GM18951 (cell line): ENCODE data around the gene TMEM18.

ENCODE experiments used
- POLR2A ChIP-seq: IDR thresholded peaks from 4 replicates; pipeline ENCODE4 v1.6.1; 2011; ENCODE audit warnings: mild to moderate bottlenecking; ENCODE audit not compliant: insufficient read length, insufficient read depth; ENCODE audit errors: extremely low read depth
- in situ Hi-C: fragments of 300-500 bp; cut with MboI; formaldehyde crosslinking; loops from one replicate; pipeline ENCODE4 v1.12.0; 2022; ENCODE audit warnings: low sequenced_read_pairs, mixed read lengths, inconsistent platforms; ENCODE audit not compliant: unreplicated experiment

Gene TMEM18

GRCh38 chr2:639703-640102, 37.5 kb downstream of the TMEM18 start:
- no peak for TF ChIP-seq POLR2A
- in situ Hi-C loops, result no loop called here

- no peak for TF ChIP-seq POLR2A
- in situ Hi-C loops, result no loop called here
These were observed 39.4 kb downstream of the TMEM18 start for GRCh38 chr2:637804-638203.

GRCh38 chr2:637406-637776, 39.8 kb downstream of the TMEM18 start:
- no peak for TF ChIP-seq POLR2A
- in situ Hi-C loops, result no loop called here

GRCh38 chr2:636641-637405, 40.4 kb downstream of the TMEM18 start:
- TF ChIP-seq POLR2A, result no peak
- in situ Hi-C loops, result no loop called here

GRCh38 chr2:635687-636621, 41.3 kb downstream of the TMEM18 start:
- in situ Hi-C loops, result no loop called here

GRCh38 chr2:634636-635388, 42.4 kb downstream of the TMEM18 start:
- in situ Hi-C loops, result no loop called here

More at GRCh38 chr2:635687-636621, 41.3 kb downstream of the TMEM18 start:
- no peak for TF ChIP-seq POLR2A

GRCh38 chr2:634041-634440, 43.2 kb downstream of the TMEM18 start:
- in situ Hi-C loops, result no loop called here
- TF ChIP-seq POLR2A, result no peak

More at GRCh38 chr2:634636-635388, 42.4 kb downstream of the TMEM18 start:
- no peak for TF ChIP-seq POLR2A

GRCh38 chr2:633371-633770, 43.8 kb downstream of the TMEM18 start:
- in situ Hi-C loops, result no loop called here
- TF ChIP-seq POLR2A, result no peak

GRCh38 chr2:632471-632870, 44.7 kb downstream of the TMEM18 start:
- in situ Hi-C loops, result no loop called here
- no peak for TF ChIP-seq POLR2A

- TF ChIP-seq POLR2A, result no peak
- in situ Hi-C loops, result no loop called here
These were observed 45.5 kb downstream of the TMEM18 start for GRCh38 chr2:631741-632140.

- in situ Hi-C loops, result no loop called here
- no peak for TF ChIP-seq POLR2A
These were observed 46.5 kb downstream of the TMEM18 start for GRCh38 chr2:630451-631320.

GRCh38 chr2:629961-630360, 47.2 kb downstream of the TMEM18 start:
- TF ChIP-seq POLR2A, result no peak
- in situ Hi-C loops, result no loop called here
